GM12872 (cell line): ENCODE measurements around the gene AHCTF1.

ENCODE experiments used
- CTCF ChIP-seq: IDR thresholded peaks from 3 replicates; pipeline ENCODE4 v1.5.1; 2011; ENCODE audit warnings: low read depth, mild to moderate bottlenecking, low read length, moderate library complexity; ENCODE audit not compliant: insufficient read depth

AHCTF1 gene

GRCh38 chr1:246931549-246932365 lies at the start of gene AHCTF1:
TSS of gene AHCTF1 (minus strand) at chr1:246931948. CDS start at chr1:246918370, 13,578 bp downstream.
- TF ChIP-seq CTCF = no peak

GRCh38 chr1:246978785-246979184 lies 47.0 kb upstream of the AHCTF1 start:
- no peak for TF ChIP-seq CTCF

DNA sequence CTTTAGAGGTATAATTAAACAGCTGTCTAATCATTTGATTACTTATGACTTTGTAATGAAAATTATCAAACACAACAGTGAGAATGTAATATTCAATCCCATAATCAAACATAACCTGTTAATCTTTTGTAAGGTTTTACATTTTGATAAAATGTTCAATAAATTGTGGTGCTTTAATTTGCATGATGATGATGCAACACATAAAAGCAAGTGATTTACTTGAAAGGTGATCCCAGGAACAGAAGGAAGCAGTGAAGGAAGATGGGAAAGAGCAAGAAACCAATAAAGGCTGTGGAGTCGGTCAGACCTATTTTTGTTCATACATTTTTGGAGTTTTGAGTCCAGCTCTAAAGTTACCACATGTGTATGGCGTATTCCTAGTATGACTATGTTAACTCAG lies 46.5 kb upstream of the AHCTF1 start:
- TF ChIP-seq CTCF = no peak

DNA sequence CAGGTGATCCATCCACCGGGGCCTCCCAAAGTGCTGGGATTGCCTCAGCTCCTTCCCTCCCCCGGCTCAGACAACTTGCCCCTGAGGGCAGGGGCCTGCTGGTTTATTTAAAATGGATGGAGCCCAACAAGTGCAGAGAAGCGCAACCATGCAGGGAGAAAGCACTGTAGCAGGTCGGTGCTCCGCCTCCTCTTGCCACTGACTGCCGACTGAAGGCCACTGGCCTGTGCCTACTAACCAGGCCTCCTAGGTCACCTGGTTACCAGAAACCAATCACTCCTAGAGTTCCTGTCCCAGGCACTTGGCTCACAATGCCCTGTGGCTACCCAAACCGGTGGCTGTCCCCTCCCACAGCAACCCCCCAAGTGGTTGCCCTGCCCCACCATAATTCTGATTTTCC lies 40.2 kb upstream of the AHCTF1 start:
- TF ChIP-seq CTCF = no peak

DNA sequence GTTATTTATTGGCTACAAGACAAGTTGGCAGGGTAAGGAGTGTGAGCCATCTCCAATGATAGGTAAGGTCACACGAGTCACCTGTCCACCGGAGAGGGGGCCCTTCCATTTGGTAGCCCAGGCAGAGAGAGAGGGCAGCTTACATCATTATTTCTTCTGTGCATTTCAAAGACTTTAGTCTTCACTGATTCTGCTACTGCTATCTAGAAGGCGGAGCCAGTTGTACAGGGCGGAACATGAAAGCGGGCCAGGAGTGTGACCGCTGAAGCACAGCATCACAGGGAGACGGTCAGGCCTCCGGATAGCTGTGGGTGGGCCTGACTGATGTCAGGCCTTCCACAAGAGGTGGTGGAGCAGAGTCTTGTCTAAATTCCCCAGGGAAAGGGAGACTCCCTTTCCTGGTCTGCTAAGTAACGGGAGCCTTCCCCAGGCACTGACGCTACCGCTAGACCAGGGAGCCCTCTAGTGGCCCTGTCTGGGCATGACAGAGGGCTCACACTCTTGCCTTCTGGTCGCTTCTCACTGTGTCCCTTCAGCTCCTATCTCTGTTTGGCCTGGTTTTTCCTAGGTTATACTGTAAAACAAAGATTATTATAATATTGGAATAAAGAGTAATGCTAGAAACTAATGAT lies 39.5 kb upstream of the AHCTF1 start:
- TF ChIP-seq CTCF = peak; percentile 91

DNA sequence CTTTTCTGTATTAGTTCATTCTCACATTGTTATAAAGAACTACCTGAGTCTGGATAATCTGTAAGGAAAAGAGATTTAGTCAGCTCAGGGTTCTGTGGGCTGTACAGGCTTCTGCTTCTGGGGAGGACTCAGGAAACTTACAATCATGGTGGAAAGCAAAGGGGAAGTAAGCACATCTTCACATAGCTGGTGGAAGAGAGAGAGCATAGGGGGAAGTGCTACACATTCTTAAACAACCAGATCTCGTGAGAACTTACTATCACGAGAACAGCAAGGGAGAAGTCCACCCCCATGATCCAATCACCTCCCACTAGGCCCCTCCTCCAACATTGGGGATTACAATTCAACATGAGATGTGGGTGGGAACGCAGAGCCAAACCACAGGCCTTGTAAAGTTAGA lies 37.9 kb upstream of the AHCTF1 start:
- TF ChIP-seq CTCF = no peak

DNA sequence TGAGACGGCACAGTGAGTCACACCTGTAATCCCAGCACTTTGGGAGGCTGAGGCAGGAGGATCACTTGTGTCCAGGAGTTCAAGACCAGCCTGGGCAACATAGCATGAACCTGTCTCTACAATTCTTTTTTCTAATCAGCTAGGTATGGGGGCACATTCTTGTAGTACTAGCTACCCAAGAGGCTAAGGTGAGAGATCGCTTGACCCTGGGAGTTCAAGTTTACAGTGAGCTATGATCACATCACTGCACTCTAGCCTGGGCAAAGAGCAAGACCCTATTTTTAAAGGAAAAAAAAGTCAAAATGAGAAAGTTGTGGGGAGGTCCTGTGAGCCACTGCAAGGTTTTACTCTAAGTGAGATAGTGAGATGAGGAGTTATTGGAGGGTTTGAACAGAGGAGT lies 34.8 kb upstream of the AHCTF1 start:
- TF ChIP-seq CTCF = no peak
